D721Med (cell line): ENCODE measurements around the gene TTC27.

Source experiments
- DNase-seq: peaks from one replicate; pipeline ENCODE4 v3.0.0; 2011; ENCODE audit warnings: low spot score; ENCODE audit not compliant: insufficient read length
- FAIRE-seq: peaks from 2 replicates; lab custom pipeline; 2011; peaks lifted over from hg19 to GRCh38; lab: Jason Lieb, UNC
- CTCF ChIP-seq: IDR thresholded peaks from 2 replicates; pipeline ENCODE4 v1.5.1; 2012; ENCODE audit warnings: mild to moderate bottlenecking, control low read depth; ENCODE audit not compliant: insufficient read depth; ENCODE audit errors: missing control alignments

The TTC27 gene

DNA sequence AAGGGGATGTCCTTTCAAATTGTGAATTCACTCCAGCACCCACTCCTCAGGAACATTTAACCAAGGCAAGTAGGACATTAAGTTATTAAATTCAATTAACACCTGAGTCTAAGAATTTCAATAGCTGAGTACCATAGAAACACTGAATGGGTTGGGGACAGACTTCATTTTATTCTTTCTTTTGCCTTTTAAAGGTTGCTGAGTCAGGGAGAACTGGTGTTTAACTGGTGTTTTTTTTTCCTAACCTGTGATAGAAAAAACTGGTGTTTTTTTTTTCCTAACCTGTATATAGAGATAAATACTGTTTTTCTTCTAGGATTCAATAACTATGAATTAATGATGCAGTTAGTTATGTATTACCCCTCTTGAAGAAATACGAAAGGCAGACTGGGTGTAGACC, 38.9 kb downstream of the TTC27 start:
- no peak for FAIRE-seq
- no peak for TF ChIP-seq CTCF
- DNase-seq: no peak

DNA sequence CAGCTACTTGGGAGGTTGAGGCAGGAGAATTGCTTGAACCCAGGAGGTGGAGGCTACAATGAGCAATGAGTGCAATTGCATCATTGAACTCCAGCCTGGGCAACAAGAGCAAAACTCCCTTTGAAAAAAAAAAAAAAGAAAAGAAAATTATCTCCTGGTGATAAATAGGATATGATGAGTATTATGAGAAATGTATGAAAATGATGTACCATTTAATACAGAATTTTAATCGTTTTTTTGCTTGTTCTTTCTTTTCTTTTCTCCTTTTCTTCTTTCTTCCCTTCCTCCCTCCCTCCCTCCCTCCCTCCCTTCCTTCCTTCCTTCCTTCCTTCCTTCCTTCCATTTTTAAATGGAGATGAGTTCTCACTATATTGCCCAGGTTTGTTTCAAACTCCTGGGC, 40.4 kb downstream of the TTC27 start:
- no peak for DNase-seq
- FAIRE-seq: no peak
- TF ChIP-seq CTCF: no peak

DNA sequence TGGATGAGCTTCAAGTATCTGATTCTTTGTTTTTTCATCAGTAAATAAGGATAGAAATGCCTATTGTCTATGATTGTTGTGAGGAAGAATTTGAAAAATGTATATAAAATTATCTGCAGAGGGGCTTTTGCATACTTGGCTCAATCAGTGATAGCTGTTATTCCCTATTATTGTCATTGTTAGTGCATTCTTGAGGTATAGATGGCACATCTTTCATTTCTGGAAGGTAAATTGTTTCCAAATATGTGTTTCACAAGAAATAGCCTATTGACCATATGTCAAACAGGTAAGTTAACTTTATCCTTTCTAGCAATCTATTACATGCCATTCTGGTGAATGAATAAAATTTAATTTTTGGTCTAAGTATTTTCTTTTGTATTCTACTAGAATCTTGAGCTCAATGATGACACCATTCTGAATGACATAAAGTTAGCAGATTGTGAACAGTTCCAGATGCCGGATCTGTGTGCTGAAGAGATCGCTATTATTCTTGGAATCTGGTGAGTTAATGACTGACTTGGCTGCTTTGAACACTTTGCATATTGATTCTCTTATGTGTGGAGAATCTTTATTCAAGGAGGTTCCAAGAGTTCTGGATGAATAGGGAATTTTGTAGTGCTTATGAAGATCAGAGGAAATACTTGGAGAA, 44.2 kb downstream of the TTC27 start:
- no peak for TF ChIP-seq CTCF
- FAIRE-seq: no peak
- DNase-seq: no peak

DNA sequence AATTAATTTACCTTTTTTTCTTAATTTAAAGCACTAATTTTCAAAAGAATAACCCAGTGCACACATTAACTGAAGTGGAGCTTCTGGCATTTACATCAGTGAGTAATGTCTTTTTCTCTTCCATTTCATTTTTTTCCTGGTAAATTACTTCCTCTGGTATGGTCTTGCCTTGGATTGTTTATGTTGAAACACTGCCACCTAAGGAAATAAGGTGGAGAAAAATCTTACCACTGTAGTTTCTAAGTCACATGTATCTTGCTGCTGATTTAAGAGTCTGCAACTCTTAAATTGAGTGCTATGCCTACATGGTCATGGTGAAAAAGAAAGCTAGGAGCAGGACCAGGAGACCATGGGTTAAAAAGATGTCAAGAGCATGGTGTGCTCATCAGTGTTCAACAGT, 51.0 kb downstream of the TTC27 start:
- TF ChIP-seq CTCF: no peak
- DNase-seq (no peak), FAIRE-seq (no peak)

DNA sequence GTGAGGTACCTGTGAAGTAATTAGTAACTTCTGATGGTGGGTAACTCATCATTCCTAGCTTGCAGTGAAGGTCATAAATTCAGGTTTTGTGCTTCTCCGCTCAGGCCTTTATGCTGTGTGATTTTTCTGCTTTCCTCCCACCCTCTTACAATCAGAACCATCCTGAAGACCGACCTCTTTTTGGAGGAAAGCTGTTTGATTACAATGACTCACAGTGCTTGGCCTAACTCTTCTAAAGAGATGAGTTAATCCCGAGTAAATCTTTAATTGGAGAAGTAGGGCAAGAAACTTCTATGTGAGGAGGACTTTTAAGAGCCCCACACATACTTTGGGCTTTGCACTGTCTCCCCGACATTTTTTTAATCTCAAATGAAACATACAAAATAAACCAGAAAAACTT, 53.1 kb downstream of the TTC27 start:
- DNase-seq (no peak), FAIRE-seq (no peak)
- TF ChIP-seq CTCF: no peak

DNA sequence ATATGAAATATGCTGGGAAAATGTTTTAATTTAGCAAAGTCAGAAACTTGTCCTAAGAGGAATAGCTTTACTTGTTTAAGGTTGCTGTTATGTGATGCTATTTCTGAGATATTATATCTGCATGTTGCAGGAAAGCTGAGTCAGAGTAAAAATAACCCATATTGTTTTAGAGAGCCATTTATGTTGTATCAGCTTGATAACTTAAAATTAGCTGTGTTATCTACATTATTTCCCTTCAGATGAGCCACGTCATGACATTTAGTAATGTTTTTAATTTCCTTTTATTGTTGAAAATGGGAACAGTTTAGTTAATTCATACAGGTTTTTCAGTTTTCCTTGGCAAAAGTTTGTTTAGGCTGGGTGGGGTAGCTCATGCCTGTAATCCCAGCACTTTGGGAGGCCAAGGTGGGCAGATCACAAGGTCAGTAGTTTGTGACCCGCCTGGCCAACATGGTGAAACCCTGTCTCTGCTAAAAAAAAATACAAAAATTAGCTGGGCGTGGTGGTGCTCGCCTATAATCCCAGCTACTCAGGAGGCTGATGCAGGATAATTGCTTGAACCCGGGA, 55.8 kb downstream of the TTC27 start:
- TF ChIP-seq CTCF: no peak
- DNase-seq (no peak), FAIRE-seq (no peak)

- DNase-seq (no peak), FAIRE-seq (no peak)
- TF ChIP-seq CTCF: no peak
These were observed 60.7 kb downstream of the TTC27 start for GRCh38 chr2:32688541-32688940.
